SK-N-SH (cell line): ENCODE measurements around the gene CYP27A1. TPM values are rescaled to one million over a fixed set of nuclear protein-coding genes. Genes with fewer than 3 reads are reported as not detected.
A peak's percentile ranks its signal among the peaks of the same experiment; 100 is the strongest.

Experiments used
- CTCF ChIA-PET: fragments of 300-600, 350-600 bp; formaldehyde crosslinking; extraction: SDS; loops from one replicate; lab custom pipeline; 2021; lab: Yijun Ruan, JAX
- POLR2A ChIA-PET: fragments of 350-600 bp; sonication (Branson Sonifier 250); formaldehyde crosslinking; extraction: SDS; loops from one replicate; lab custom pipeline; 2020; ENCODE audit warnings: antibody characterized with exemption, inconsistent platforms; lab: Yijun Ruan, JAX
- DNase-seq: peaks from one replicate; pipeline ENCODE4 v3.0.0; 2012
- H2AFZ ChIP-seq: fragments of 200-600 bp; sonication (generic); 2 replicates; pipeline ENCODE4 v1.8.1; 2016; ENCODE audit warnings: antibody characterized with exemption, mild to moderate bottlenecking, low read depth
- H3F3A ChIP-seq: fragments of 200-600 bp; sonication (generic); replicated peaks from 2 replicates; pipeline ENCODE3; 2016; ENCODE audit warnings: antibody characterized with exemption, mild to moderate bottlenecking; ENCODE audit not compliant: insufficient read depth
- H3K27ac ChIP-seq, 2 experiments: fragments of 200-500 bp in 1 of 2; fragments of 200-600 bp in 1 of 2; sonication (Bioruptor generic) in 1 of 2; sonication (generic), shearing (Covaris generic) in 1 of 2; 2 replicates each; pipeline versions ENCODE4 v1.5.1 to v1.6.1; 2014 to 2016; ENCODE audit warnings: low read depth in 2 of 2, inconsistent platforms in 1 of 2, low read length in 1 of 2, mild to moderate bottlenecking in 1 of 2, mixed read lengths in 1 of 2
- H3K27me3 ChIP-seq: fragments of 200-600 bp; sonication (generic), shearing (Covaris generic); 2 replicates; pipeline ENCODE4 v1.6.1; 2016; ENCODE audit warnings: mixed run types; ENCODE audit not compliant: insufficient read depth
- H3K36me3 ChIP-seq, 2 experiments: fragments of 200-500 bp in 1 of 2; fragments of 200-600 bp in 1 of 2; sonication (Bioruptor generic) in 1 of 2; sonication (generic) in 1 of 2; replicated peaks in 1 of 2; 2 replicates each; pipeline versions ENCODE3 to v1.5.1; 2014 to 2016; ENCODE audit warnings: low read length in 1 of 2, mild to moderate bottlenecking in 1 of 2; ENCODE audit not compliant: insufficient read depth in 2 of 2, control insufficient read depth in 1 of 2
- H3K4me1 ChIP-seq, 2 experiments: fragments of 200-500 bp in 1 of 2; fragments of 200-600 bp in 1 of 2; sonication (Bioruptor generic) in 1 of 2; sonication (generic), shearing (Covaris generic) in 1 of 2; 2 replicates each; pipeline versions ENCODE4 v1.5.1 to v1.6.1; 2014 to 2016; ENCODE audit warnings: low read depth in 1 of 2, low read length in 1 of 2, mixed run types in 1 of 2; ENCODE audit not compliant: insufficient read depth in 2 of 2, control insufficient read depth in 1 of 2
- H3K4me2 ChIP-seq: fragments of 200-600 bp; sonication (generic), shearing (Covaris generic); 2 replicates; pipeline ENCODE4 v1.6.1; 2017; ENCODE audit warnings: mixed run types
- H3K4me3 ChIP-seq, 2 experiments: fragments of 200-500 bp in 1 of 2; fragments of 200-600 bp in 1 of 2; sonication (Bioruptor generic) in 1 of 2; sonication (generic), shearing (Covaris generic) in 1 of 2; 2 replicates each; pipeline versions ENCODE4 v1.5.1 to v1.8.1; 2014 to 2016; ENCODE audit warnings: low read depth in 2 of 2, inconsistent platforms in 1 of 2, low read length in 1 of 2, mild to moderate bottlenecking in 1 of 2, mixed read lengths in 1 of 2, moderate library complexity in 1 of 2
- H3K79me2 ChIP-seq: fragments of 200-600 bp; sonication (generic); 2 replicates; pipeline ENCODE4 v1.8.1; 2017; ENCODE audit warnings: mild to moderate bottlenecking; ENCODE audit not compliant: insufficient read depth
- H3K9ac ChIP-seq: fragments of 200-600 bp; sonication (generic); 2 replicates; pipeline ENCODE4 v1.6.1; 2017; ENCODE audit warnings: mixed run types
- H3K9me2 ChIP-seq: fragments of 200-600 bp; sonication (generic); 2 replicates; pipeline ENCODE4 v1.6.1; 2017; ENCODE audit warnings: mixed run types
- H3K9me3 ChIP-seq: fragments of 200-600 bp; sonication (generic); 2 replicates; pipeline ENCODE4 v1.6.1; 2017; ENCODE audit warnings: mixed run types, mild to moderate bottlenecking, moderate library complexity
- H4K20me1 ChIP-seq: fragments of 200-600 bp; sonication (generic); 2 replicates; pipeline ENCODE4 v1.6.1; 2017; ENCODE audit warnings: mild to moderate bottlenecking, mixed run types; ENCODE audit not compliant: insufficient read depth
- ELF1 ChIP-seq: IDR thresholded peaks from 2 replicates; pipeline ENCODE4 v1.4.0; 2012
- EP300 ChIP-seq, 2 experiments: IDR thresholded peaks; 2 replicates each; pipeline versions ENCODE4 v1.4.0 to v1.6.1; 2012; ENCODE audit warnings: borderline replicate concordance in 1 of 2, low read depth in 1 of 2, low read length in 1 of 2
- EZH2phosphoT487 ChIP-seq: fragments of 200-600 bp; sonication (generic); IDR thresholded peaks from 2 replicates; pipeline ENCODE4 v1.6.1; 2017; ENCODE audit warnings: low read depth, mixed run types, mild to moderate bottlenecking, antibody characterized with exemption, moderate library complexity, borderline replicate concordance
- FOSL2 ChIP-seq: IDR thresholded peaks from 2 replicates; pipeline ENCODE4 v1.4.0; 2012; ENCODE audit warnings: low read depth, mild to moderate bottlenecking, moderate library complexity, borderline replicate concordance
- GABPA ChIP-seq: IDR thresholded peaks from 2 replicates; pipeline ENCODE4 v1.4.0; 2012; ENCODE audit warnings: low read depth, mild to moderate bottlenecking
- IRF3 ChIP-seq: fragments of 150-350 bp; IDR thresholded peaks from 2 replicates; pipeline ENCODE4 v1.6.1; 2016; ENCODE audit warnings: mild to moderate bottlenecking, low read depth, low read length
- MAX ChIP-seq: IDR thresholded peaks from 2 replicates; pipeline ENCODE4 v1.4.0; 2012; ENCODE audit warnings: low read depth
- MEF2A ChIP-seq: IDR thresholded peaks from 2 replicates; pipeline ENCODE4 v1.4.0; 2012; ENCODE audit warnings: low read depth, borderline replicate concordance
- NRF1 ChIP-seq: IDR thresholded peaks from 2 replicates; pipeline ENCODE4 v1.6.1; 2012; ENCODE audit warnings: low read depth, mild to moderate bottlenecking, low read length
- POLR2AphosphoS5 ChIP-seq: IDR thresholded peaks from 2 replicates; pipeline ENCODE4 v1.6.1; 2012; ENCODE audit warnings: low read depth, low read length
- RCOR1 ChIP-seq: fragments of 150-350 bp; IDR thresholded peaks from 2 replicates; pipeline ENCODE4 v1.6.1; 2017; ENCODE audit warnings: antibody characterized with exemption, low read length
- RFX5 ChIP-seq: IDR thresholded peaks from 2 replicates; pipeline ENCODE4 v1.6.1; 2012; ENCODE audit warnings: mild to moderate bottlenecking, improper control_type of control experiment, low read length
- RXRA ChIP-seq: IDR thresholded peaks from 2 replicates; pipeline ENCODE4 v1.4.0; 2012; ENCODE audit warnings: low read depth, mild to moderate bottlenecking, borderline replicate concordance
- SMC3 ChIP-seq: IDR thresholded peaks from 2 replicates; pipeline ENCODE4 v1.6.1; 2012; ENCODE audit warnings: low read depth, low read length, improper control_type of control experiment
- TAF1 ChIP-seq: IDR thresholded peaks from 2 replicates; pipeline ENCODE4 v1.6.1; 2012; ENCODE audit warnings: low read depth, mild to moderate bottlenecking, low read length, moderate library complexity, borderline replicate concordance
- USF1 ChIP-seq: IDR thresholded peaks from 2 replicates; pipeline ENCODE4 v1.4.0; 2012; ENCODE audit warnings: low read depth, borderline replicate concordance
- WGBS: methylation state at CpG from one replicate; pipeline ENCODE4 v1.1.6; 2017; ENCODE audit warnings: low lambda C conversion rate; 5-methylcytosine and 5-hydroxymethylcytosine counted together
- polyA plus RNA-seq, 3 experiments: library from polyadenylated mRNA; depleted of rRNA; stranded (reverse); fragments of >200 nt; gene quantifications; 2 replicates each; pipeline ENCODE4 v1.2.3, GENCODE V29; 2012

Gene CYP27A1
- polyA plus RNA-seq, 1 of the 3 experiments (the other 2 are of a cell fraction) = 0.54 TPM

GRCh38 chr2:218733171-218734021 is 48.6 kb upstream of the CYP27A1 start:
- Histone ChIP-seq H3K36me3 (peaks cover 7 to 11% of the 10 kb centered on the region in 2 experiments), H3K79me2 (peaks cover 65% of the 10 kb centered on the region), H3K9me3 (no peaks in the 10 kb centered on the region), H3K27me3 (no peaks in the 10 kb centered on the region), H3K4me1 (peaks cover 0 to 26% of the 10 kb centered on the region in 2 experiments; a peak in 2 of 4 replicates), H3K9me2 (no peaks in the 10 kb centered on the region), H3K4me3 (no peak overlapping the region), H3K27ac (peak overlapping the region in 1 of 2 experiments; percentile 98; a peak in 2 of 4 replicates), H3F3A (peaks cover 22% of the 10 kb centered on the region), H2AFZ (no peak overlapping the region), H3K4me2 (no peak overlapping the region), H4K20me1 (no peaks in the 10 kb centered on the region), H3K9ac (no peak overlapping the region)
- DNase-seq = no peak
- 83% methylated on average over 6 of the region's 6 CpGs for WGBS
- ChIA-PET CTCF (interaction anchor here (0.6 kb wide), 1 partner anchor 18 kb away, joined by 3 read pairs; no protein-coding TSS in a partner anchor), POLR2A (no interaction called here)
- no peak for TF ChIP-seq RCOR1
- no peak for TF ChIP-seq MAX
- no peak for TF ChIP-seq NRF1
- no peak for TF ChIP-seq SMC3
- no peak for TF ChIP-seq MEF2A
- TF ChIP-seq RFX5 = no peak
- TF ChIP-seq POLR2AphosphoS5 = no peak
- TF ChIP-seq GABPA = no peak
- no peak for TF ChIP-seq RXRA
- no peak for TF ChIP-seq EZH2phosphoT487
- no peak for TF ChIP-seq FOSL2
- no peak for TF ChIP-seq TAF1
- no peak for TF ChIP-seq IRF3
- TF ChIP-seq ELF1 = no peak
- TF ChIP-seq USF1 = no peak
- TF ChIP-seq EP300 (IDR thresholded peaks at IDR 0.05; ENCODE audit: borderline replicate concordance in 1 of 2, low read depth in 1 of 2, low read length in 1 of 2) = no peak
- TF ChIP-seq, all 33 proteins: peak for 0
